ENCODE results near the gene NT5C1B. TPM values are rescaled to one million over a fixed set of nuclear protein-coding genes. Genes with fewer than 3 reads are reported as not detected.
"Not testable (repeated sequence)": the region's sequence is repeated elsewhere in the genome, so short reads cannot be mapped to it uniquely, and the experiment has no call there.

NT5C1B gene
- total RNA-seq = not detected
- long read RNA-seq = 0 reads

GRCh38 chr2:18589354-18589753 lies at the start of gene NT5C1B:
TSS of gene NT5C1B (minus strand) at chr2:18589569. CDS start at chr2:18589468, 101 bp downstream.
- ATAC-seq (no peak), DNase-seq (no peak)
- intact Hi-C loops (cut with DNase I) = no loop called here

- intact Hi-C loops (cut with DNase I) = no loop called here
- ATAC-seq = no peak
Measured at GRCh38 chr2:18637196-18637595, 47.8 kb upstream of the NT5C1B start.

GRCh38 chr2:18632699-18633098 lies 43.3 kb upstream of the NT5C1B start:
- intact Hi-C loops (cut with DNase I); ATAC-seq; DNase-seq: not testable (repeated sequence)

More at GRCh38 chr2:18637196-18637595, 47.8 kb upstream of the NT5C1B start:
- no peak for DNase-seq

- ATAC-seq (no peak), DNase-seq (no peak)
- intact Hi-C loops (cut with DNase I) = no loop called here
Measured at GRCh38 chr2:18630941-18631340, 41.6 kb upstream of the NT5C1B start.

- ATAC-seq (peak in 1 of 2 donors; percentile 23), DNase-seq (no peak)
- intact Hi-C loops (cut with DNase I) = no loop called here
Measured at GRCh38 chr2:18630541-18630940, 41.2 kb upstream of the NT5C1B start.

- intact Hi-C loops (cut with DNase I) = no loop called here
- DNase-seq (no peak), ATAC-seq (peak in 1 of 2 donors; percentile 57)
Measured at GRCh38 chr2:18630101-18630500, 40.7 kb upstream of the NT5C1B start.

GRCh38 chr2:18626958-18627650 lies 37.7 kb upstream of the NT5C1B start:
- intact Hi-C loops (cut with DNase I) = no loop called here
- ATAC-seq = peak; percentile 39 to 53
- no peak for DNase-seq

GRCh38 chr2:18626256-18626668 lies 36.9 kb upstream of the NT5C1B start:
- peak; percentile 42 to 45 for ATAC-seq
- no peak for DNase-seq
- intact Hi-C loops (cut with DNase I) = no loop called here

GRCh38 chr2:18625563-18625962 lies 36.2 kb upstream of the NT5C1B start:
- no peak for DNase-seq
- intact Hi-C loops (cut with DNase I) = no loop called here
- no peak for ATAC-seq

GRCh38 chr2:18623782-18624181 lies 34.4 kb upstream of the NT5C1B start:
- intact Hi-C loops (cut with DNase I) = no loop called here

GRCh38 chr2:18620867-18621632 lies 31.7 kb upstream of the NT5C1B start:
- DNase-seq (no peak), ATAC-seq (no peak)
- intact Hi-C loops (cut with DNase I) = no loop called here

More at GRCh38 chr2:18623782-18624181, 34.4 kb upstream of the NT5C1B start:
- ATAC-seq = no peak
- no peak for DNase-seq

GRCh38 chr2:18619091-18619490 lies 29.7 kb upstream of the NT5C1B start:
- DNase-seq (no peak), ATAC-seq (no peak)
- intact Hi-C loops (cut with DNase I) = no loop called here

- no peak for ATAC-seq
- intact Hi-C loops (cut with DNase I) = no loop called here
- DNase-seq = no peak
Measured at GRCh38 chr2:18614041-18614440, 24.7 kb upstream of the NT5C1B start.

- intact Hi-C loops (cut with DNase I) = no loop called here
- ATAC-seq (no peak), DNase-seq (no peak)
Measured at GRCh38 chr2:18612133-18612532, 22.8 kb upstream of the NT5C1B start.

- ATAC-seq (no peak), DNase-seq (no peak)
- intact Hi-C loops (cut with DNase I) = no loop called here
Measured at GRCh38 chr2:18611604-18612003, 22.2 kb upstream of the NT5C1B start.

- ATAC-seq (no peak), DNase-seq (no peak)
- intact Hi-C loops (cut with DNase I) = no loop called here
Measured at GRCh38 chr2:18611184-18611583, 21.8 kb upstream of the NT5C1B start.

- intact Hi-C loops (cut with DNase I) = no loop called here
- ATAC-seq = no peak
- no peak for DNase-seq
Measured at GRCh38 chr2:18610651-18611050, 21.3 kb upstream of the NT5C1B start.

GRCh38 chr2:18610090-18610489 lies 20.7 kb upstream of the NT5C1B start:
- DNase-seq = no peak
- intact Hi-C loops (cut with DNase I) = no loop called here
- ATAC-seq = peak in 1 of 2 donors; percentile 30

- no peak for ATAC-seq
- intact Hi-C loops (cut with DNase I) = no loop called here
- no peak for DNase-seq
Measured at GRCh38 chr2:18605115-18605514, 15.7 kb upstream of the NT5C1B start.

GRCh38 chr2:18604531-18604885 lies 15.1 kb upstream of the NT5C1B start:
- no peak for ATAC-seq
- DNase-seq = no peak
- intact Hi-C loops (cut with DNase I) = no loop called here
